Measurements from ENCODE around the gene MOV10L1.

MOV10L1 gene

DNA sequence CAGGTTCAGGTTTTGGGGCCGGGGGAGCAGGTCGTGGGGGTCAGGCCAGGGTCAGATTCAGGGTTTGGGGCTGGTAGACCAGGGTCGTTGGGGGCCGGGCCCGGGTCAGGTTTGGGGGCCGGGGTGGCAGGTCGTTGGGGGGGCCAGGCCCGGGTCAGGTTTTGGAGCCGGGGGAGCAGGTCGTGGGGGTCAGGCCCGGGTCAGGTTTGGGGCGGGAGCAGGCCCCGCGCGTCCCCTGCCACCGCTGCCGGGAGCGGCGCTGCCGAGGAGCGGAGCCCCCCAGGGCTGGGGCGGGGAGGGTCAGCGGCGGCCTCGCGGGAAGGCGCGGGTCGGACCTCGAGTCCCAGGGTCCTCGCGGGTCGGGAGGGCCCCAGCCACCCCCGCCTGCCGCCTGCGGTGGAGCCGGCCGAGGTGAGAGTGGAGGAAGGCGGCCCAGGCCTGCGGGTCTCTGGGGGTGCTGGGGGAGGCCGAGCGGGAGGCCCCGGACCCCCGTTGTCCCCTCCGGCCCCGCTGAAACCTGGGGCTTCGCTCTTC is 96.4 kb downstream of the MOV10L1 start:
- Mint-ChIP-seq H3K36me3 (peaks cover 5 to 11% of the 10 kb centered on the region in 2 donors), H3K9me3 (no peaks in the 10 kb centered on the region), H3K4me1 (peaks cover 32 to 58% of the 10 kb centered on the region in 2 donors), H3K27ac (peak overlapping the region; percentile 92), H3K27me3 (no peaks in the 10 kb centered on the region), H3K4me3 (peak overlapping the region; percentile 93 to 96)
- DNase-seq, result no peak
- no peak for ATAC-seq (replicated peaks)

- H3K4me3 Mint-ChIP-seq, result peak overlapping the region; percentile 93 to 96
- ATAC-seq (replicated peaks) (no peak), DNase-seq (no peak)
- no peaks in the 10 kb centered on the region for H3K9me3 Mint-ChIP-seq
- peak overlapping the region; percentile 92 for H3K27ac Mint-ChIP-seq
- peaks cover 34 to 65% of the 10 kb centered on the region in 2 donors for H3K4me1 Mint-ChIP-seq
- no peaks in the 10 kb centered on the region for H3K27me3 Mint-ChIP-seq
- H3K36me3 Mint-ChIP-seq, result peaks cover 9 to 18% of the 10 kb centered on the region in 2 donors
Observed at GRCh38 chr22:50186761-50187523, 97.1 kb downstream of the MOV10L1 start.

DNA sequence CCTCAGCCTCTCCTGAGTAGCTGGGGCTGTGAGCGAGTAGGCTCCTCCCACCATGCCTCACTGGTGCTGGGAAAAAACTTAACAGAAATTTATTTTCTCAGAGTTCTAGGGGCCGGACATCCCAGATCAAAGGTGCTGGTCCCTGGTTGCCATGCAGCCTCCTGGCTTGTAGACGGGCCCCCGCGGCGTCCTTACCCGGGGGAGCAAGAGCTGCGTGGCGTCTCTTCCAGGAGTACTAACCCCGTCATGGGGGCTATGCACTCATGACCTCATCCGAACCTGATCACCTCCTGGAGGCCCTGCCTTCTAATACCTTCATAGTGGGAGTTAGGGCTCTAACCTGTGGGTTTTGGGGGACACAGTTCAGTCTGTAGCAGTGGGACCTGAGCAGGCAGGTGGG is 98.5 kb downstream of the MOV10L1 start:
- H3K27me3 Mint-ChIP-seq, result no peaks in the 10 kb centered on the region
- peaks cover 19 to 31% of the 10 kb centered on the region in 2 donors for H3K36me3 Mint-ChIP-seq
- H3K4me3 Mint-ChIP-seq, result peak overlapping the region in 1 of 2 donors; percentile 25
- no peak for ATAC-seq (replicated peaks)
- peak overlapping the region; percentile 31 for H3K27ac Mint-ChIP-seq
- peaks cover 46 to 79% of the 10 kb centered on the region in 2 donors for H3K4me1 Mint-ChIP-seq
- DNase-seq, result no peak
- no peaks in the 10 kb centered on the region for H3K9me3 Mint-ChIP-seq

DNA sequence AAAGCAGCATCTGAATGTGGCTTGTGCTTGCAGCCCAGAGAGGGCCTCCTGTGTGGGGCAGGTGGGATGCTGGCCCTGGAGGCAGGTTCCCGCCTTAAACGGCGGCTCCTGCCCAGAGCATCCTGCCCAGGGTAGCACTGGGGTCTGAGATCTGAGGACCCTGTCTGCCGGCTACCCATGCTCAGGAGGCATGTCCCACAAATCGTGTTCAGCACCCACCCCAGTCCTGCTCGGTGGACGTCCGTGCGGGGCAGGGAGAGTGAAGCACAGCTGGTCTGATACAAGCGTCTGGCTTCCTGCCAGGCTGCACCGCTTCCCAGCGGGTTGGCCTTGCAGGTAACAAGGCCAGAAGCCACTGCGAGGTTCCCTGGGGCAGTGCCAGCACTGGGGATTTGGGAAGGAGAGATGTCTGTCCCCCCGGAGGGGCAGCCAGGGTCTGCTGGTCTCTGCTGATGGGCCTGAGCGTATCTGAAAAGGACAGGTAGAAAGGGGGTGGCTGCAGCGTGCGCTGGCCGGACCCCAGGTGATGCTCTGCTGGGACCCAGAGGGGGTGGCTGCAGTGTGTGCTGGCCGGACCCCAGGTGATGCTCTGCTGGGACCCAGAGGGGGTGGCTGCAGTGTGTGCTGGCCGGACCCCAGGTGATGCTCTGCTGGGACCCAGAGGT is 99.5 kb downstream of the MOV10L1 start:
- H3K9me3 Mint-ChIP-seq, result no peaks in the 10 kb centered on the region
- peak overlapping the region; percentile 100 for H3K27ac Mint-ChIP-seq
- H3K27me3 Mint-ChIP-seq, result no peaks in the 10 kb centered on the region
- H3K36me3 Mint-ChIP-seq, result peaks cover 19 to 34% of the 10 kb centered on the region in 2 donors
- peaks cover 44 to 82% of the 10 kb centered on the region in 2 donors for H3K4me1 Mint-ChIP-seq
- ATAC-seq (replicated peaks), result no peak
- peak overlapping the region; percentile 90 to 92 for H3K4me3 Mint-ChIP-seq
- DNase-seq, result no peak

- H3K9me3 Mint-ChIP-seq, result no peaks in the 10 kb centered on the region
- H3K4me1 Mint-ChIP-seq, result peaks cover 41 to 82% of the 10 kb centered on the region in 2 donors
- H3K27ac Mint-ChIP-seq, result peak overlapping the region; percentile 100
- ATAC-seq (replicated peaks) (no peak), DNase-seq (no peak)
- no peaks in the 10 kb centered on the region for H3K27me3 Mint-ChIP-seq
- H3K36me3 Mint-ChIP-seq, result peaks cover 19 to 37% of the 10 kb centered on the region in 2 donors
- H3K4me3 Mint-ChIP-seq, result peak overlapping the region; percentile 90 to 92
Observed at GRCh38 chr22:50189849-50190181, 100.0 kb downstream of the MOV10L1 start.

- peak; percentile 57 to 58 for ATAC-seq (replicated peaks)
- Mint-ChIP-seq H3K9me3 (no peaks in the 10 kb centered on the region), H3K27me3 (no peaks in the 10 kb centered on the region), H3K36me3 (peaks cover 23 to 43% of the 10 kb centered on the region in 2 donors), H3K4me3 (peak overlapping the region; percentile 90 to 92), H3K27ac (peak overlapping the region; percentile 100), H3K4me1 (peaks cover 45 to 87% of the 10 kb centered on the region in 2 donors)
- peak; percentile 91 for DNase-seq
Observed at GRCh38 chr22:50190182-50190940, 100.6 kb downstream of the MOV10L1 start.

GRCh38 chr22:50190941-50191741 is 101.3 kb downstream of the MOV10L1 start:
- H3K9me3 Mint-ChIP-seq, result no peaks in the 10 kb centered on the region
- peak overlapping the region; percentile 100 for H3K27ac Mint-ChIP-seq
- H3K4me3 Mint-ChIP-seq, result peak overlapping the region; percentile 90 to 92
- DNase-seq, result peak; percentile 91
- no peaks in the 10 kb centered on the region for H3K27me3 Mint-ChIP-seq
- H3K4me1 Mint-ChIP-seq, result peaks cover 47 to 93% of the 10 kb centered on the region in 2 donors
- peaks cover 23 to 46% of the 10 kb centered on the region in 2 donors for H3K36me3 Mint-ChIP-seq
- peak; percentile 64 to 66 for ATAC-seq (replicated peaks)

GRCh38 chr22:50192436-50193204 is 102.8 kb downstream of the MOV10L1 start:
- H3K27ac Mint-ChIP-seq, result peak overlapping the region; percentile 100
- H3K4me3 Mint-ChIP-seq, result peak overlapping the region; percentile 90 to 92
- peak; percentile 17 to 29 for ATAC-seq (replicated peaks)
- H3K36me3 Mint-ChIP-seq, result peaks cover 30 to 42% of the 10 kb centered on the region in 2 donors
- H3K27me3 Mint-ChIP-seq, result no peaks in the 10 kb centered on the region
- H3K4me1 Mint-ChIP-seq, result peaks cover 44 to 86% of the 10 kb centered on the region in 2 donors
- DNase-seq, result peak; percentile 66
- no peaks in the 10 kb centered on the region for H3K9me3 Mint-ChIP-seq

DNA sequence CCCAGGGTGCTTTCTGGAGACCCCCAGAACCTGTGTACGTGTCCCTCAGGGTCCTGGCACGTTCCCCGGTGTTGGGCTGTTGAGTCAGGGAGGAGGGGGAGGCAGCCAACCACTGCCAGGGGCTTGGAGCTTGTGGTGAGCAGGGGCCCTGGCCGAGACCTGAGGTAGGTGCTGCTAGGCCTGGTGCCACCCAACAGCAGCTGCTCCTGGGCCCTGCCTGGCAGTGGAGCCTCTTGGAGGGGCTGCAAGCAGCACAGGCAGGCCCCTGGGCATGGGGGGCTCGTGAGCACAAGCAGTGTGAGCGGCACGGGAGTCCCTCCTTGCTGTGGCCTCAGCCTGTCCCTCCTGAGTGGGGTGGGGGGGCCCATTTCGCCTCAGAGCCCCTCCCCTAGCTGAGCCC is 103.8 kb downstream of the MOV10L1 start:
- Mint-ChIP-seq H3K27ac (peak overlapping the region; percentile 100), H3K4me1 (peaks cover 42 to 76% of the 10 kb centered on the region in 2 donors), H3K27me3 (no peaks in the 10 kb centered on the region), H3K4me3 (no peak overlapping the region), H3K36me3 (peaks cover 33 to 43% of the 10 kb centered on the region in 2 donors), H3K9me3 (no peaks in the 10 kb centered on the region)
- DNase-seq (no peak), ATAC-seq (replicated peaks) (no peak)

GRCh38 chr22:50194037-50194805 is 104.4 kb downstream of the MOV10L1 start:
- ATAC-seq (replicated peaks) (no peak), DNase-seq (no peak)
- Mint-ChIP-seq H3K4me3 (peak overlapping the region in 1 of 2 donors; percentile 61), H3K36me3 (peaks cover 33 to 43% of the 10 kb centered on the region in 2 donors), H3K9me3 (no peaks in the 10 kb centered on the region), H3K4me1 (peaks cover 37 to 74% of the 10 kb centered on the region in 2 donors), H3K27me3 (no peaks in the 10 kb centered on the region), H3K27ac (peak overlapping the region; percentile 91)

DNA sequence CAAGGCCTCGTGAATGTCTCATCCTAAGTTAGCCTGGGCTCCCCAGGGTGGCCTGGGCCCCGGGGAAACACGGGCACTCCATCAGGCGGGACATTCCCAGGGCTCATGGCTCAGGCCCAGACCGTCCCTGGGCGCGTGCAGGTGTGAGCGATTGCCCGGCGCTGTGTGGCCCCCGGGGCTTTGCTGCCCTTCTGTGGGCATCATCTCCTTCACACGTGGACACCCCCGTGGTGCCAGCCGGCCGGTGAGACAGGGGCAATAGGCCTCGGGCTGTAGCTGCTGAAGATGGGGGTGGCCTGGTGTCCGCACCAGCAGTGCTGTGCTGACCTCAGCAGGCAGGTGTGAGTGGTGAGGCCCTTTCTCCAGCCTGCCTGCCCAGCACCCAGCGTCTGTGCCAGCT is 106.5 kb downstream of the MOV10L1 start:
- H3K4me1 Mint-ChIP-seq, result peaks cover 28 to 63% of the 10 kb centered on the region in 2 donors
- H3K4me3 Mint-ChIP-seq, result peak overlapping the region in 1 of 2 donors; percentile 14
- no peaks in the 10 kb centered on the region for H3K27me3 Mint-ChIP-seq
- H3K9me3 Mint-ChIP-seq, result no peaks in the 10 kb centered on the region
- no peak for DNase-seq
- peak overlapping the region; percentile 25 for H3K27ac Mint-ChIP-seq
- H3K36me3 Mint-ChIP-seq, result peaks cover 34 to 45% of the 10 kb centered on the region in 2 donors
- no peak for ATAC-seq (replicated peaks)

DNA sequence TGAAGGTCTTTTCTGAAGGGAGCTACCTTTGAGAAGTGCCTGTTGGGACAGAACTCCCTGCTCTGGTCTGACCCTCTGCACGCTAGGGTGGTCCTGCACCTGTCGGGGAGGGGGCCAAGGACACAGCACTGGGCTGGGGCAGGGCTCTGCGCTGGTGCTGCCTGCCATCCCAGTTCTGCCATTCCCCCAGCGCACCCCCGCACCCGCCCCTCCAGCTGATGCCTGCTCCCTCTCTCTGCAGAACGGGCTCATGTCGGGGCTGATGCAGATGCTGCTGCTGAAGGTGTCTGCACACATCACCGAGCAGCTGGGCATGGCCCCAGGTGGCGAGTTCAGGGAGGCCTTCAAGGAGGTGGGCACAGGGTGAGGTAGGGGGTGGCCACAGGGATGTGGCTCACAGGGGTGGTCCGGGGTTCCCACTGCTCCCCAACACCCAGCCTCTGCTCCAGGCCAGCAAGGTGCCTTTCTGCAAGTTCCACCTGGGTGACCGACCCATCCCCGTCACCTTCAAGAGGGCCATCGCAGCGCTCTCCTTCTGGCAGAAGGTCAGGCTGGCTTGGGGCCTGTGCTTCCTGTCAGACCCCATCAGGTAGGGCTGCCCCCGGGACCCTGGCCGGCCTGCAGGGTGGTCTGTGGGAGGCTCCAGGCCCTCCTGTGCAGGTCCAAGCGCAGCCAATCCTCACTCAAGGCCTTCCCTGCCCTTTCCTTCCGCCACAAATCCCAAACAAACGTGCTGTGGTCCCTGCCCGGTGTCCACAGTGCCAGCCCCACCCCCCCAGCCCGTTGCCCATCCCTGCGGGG is 107.4 kb downstream of the MOV10L1 start:
- Mint-ChIP-seq H3K9me3 (no peaks in the 10 kb centered on the region), H3K4me3 (no peak overlapping the region), H3K4me1 (peaks cover 25 to 59% of the 10 kb centered on the region in 2 donors), H3K27ac (no peak overlapping the region), H3K27me3 (no peaks in the 10 kb centered on the region), H3K36me3 (peaks cover 29 to 36% of the 10 kb centered on the region in 2 donors)
- ATAC-seq (replicated peaks), result no peak
- DNase-seq, result no peak

Data from stimulated activated naive B cell treated with anti-CD40 and anti-IgM and Interleukin-4, amounts not matched to agents 10 μg/mL and 1 μg/mL and 100 μg/mL, for 72 hours (primary cell).